Sigmoid colon (tissue), 4 donors: ENCODE measurements around the gene EXOC1L.

Experiments
- CTCF ChIP-seq, 4 experiments: fragments of 450-650 bp in 3 of 4; fragments of 200-600 bp in 1 of 4; IDR thresholded peaks; one replicate each; pipeline ENCODE4 v1.5.1; 2016 to 2019; ENCODE audit warnings: antibody characterized with exemption in 4 of 4, mild to moderate bottlenecking in 3 of 4, moderate library complexity in 2 of 4
- EP300 ChIP-seq, 4 donors: sonication (generic); formaldehyde crosslinking; IDR thresholded peaks; one replicate each; pipeline ENCODE4 v1.6.1; 2017; ENCODE audit warnings: antibody characterized with exemption in 4 of 4
- POLR2A ChIP-seq, 2 donors: fragments of 450-650 bp; IDR thresholded peaks; one replicate each; pipeline ENCODE4 v1.6.1; 2016; ENCODE audit warnings: antibody characterized with exemption in 2 of 2, mild to moderate bottlenecking in 2 of 2, moderate library complexity in 2 of 2

GRCh38 chr4:55824865-55825264, 5.3 kb downstream of the EXOC1L start:
- no peak for TF ChIP-seq POLR2A (IDR thresholded peaks at IDR 0.05)
- no peak for TF ChIP-seq CTCF (IDR thresholded peaks at IDR 0.05)
- no peak for TF ChIP-seq EP300 (IDR thresholded peaks at IDR 0.05)
